Measurements from ENCODE around the gene ADISSP.

The ADISSP gene

DNA sequence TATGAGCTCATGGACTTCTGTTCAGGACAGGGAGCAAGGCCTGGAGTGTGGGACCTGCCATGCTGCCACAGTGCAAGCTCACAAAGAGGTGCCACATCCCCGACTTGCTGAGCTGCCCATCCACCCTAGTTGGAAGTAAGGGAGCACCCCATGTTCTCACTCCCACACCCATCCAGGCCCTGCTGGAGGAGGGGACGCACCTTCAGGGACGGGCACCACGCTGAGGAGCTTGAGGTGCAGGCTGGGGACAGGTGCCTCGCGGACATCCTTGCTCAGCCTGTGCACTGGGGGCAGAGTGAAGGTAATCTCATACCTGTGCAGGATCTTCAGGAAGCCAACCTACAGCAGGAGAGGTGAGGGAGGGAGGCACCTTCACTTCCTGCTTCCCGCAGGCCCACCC, 12.3 kb downstream of the ADISSP start:
- DNase-seq (ENCODE audit: low spot score): no peak

DNA sequence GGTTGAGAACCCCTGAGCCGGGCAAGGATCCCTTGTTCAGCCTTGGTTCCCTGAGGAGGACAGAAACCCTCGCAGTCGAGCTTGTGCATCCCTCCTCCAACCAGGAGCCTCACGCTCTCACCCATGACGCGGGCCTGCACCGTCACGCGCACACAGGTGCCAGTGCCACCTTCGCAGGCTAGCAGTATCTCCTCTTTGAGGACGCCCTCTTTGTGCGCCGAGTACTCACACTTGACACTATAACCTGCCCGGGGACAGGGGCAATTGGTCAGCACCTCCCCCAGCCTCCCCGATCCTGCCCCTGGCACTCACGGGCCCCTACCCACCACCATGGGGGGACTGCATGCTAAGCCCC, 13.3 kb downstream of the ADISSP start:
- peak; percentile 59 for DNase-seq (ENCODE audit: low spot score)

DNA sequence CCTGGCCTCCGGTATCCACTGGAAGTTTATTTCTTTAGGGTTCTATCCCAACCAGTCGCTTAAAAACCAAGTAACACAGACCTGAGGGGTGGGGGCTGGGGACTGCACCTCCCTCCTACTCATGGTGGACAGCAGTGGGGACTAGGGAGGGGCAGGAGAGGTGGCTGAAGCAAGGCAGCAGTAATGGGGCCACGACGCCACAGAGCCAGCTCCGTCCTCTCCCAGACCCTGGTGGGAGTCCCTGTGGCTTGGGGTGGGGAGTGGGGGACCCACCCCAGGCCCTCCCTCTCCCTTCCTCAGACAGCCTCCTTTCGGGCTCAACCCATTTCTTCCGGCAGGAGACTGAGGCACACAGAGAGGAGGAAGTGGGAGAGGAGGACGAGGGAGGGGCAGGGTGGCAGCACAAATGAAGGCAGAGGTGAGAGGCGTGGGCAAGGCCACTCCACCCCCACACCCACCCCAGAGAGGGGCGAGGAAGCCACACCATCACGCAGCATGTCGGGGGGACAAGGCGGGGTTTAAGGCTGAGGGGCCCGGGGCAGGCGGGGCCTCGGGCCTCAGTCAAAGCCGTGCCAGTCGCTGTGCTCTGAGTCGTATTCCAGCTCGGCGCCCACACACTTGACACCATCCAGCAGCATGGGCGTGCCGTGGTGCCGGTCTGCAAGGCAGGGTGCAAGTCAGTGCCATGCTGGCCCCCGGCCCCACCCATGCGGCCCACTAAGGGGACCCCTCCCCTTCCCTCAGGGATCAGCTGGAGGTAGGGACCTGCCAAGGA, 13.9 kb downstream of the ADISSP start:
- peak; percentile 69 for DNase-seq (ENCODE audit: low spot score)

DNA sequence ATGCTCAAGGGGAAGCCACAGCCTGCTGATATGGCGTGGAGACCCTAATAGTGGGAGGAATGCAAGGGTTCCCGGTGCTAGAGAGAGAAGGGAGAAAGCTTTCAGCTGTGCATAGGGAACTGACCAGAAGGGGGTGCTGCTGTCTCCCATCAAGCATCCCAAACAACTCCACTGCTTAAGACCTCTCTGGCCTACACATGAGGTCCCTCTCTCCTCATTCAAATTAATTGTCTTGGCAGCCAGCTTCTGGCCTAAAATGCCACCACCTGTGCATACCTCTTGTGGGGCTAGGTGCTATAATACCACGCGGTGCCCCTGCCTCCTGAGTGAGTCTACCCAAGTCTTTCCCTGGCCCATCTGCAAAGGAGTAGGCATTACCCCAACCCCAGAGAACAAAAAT, 14.5 kb downstream of the ADISSP start:
- peak; percentile 71 for DNase-seq (ENCODE audit: low spot score)

DNA sequence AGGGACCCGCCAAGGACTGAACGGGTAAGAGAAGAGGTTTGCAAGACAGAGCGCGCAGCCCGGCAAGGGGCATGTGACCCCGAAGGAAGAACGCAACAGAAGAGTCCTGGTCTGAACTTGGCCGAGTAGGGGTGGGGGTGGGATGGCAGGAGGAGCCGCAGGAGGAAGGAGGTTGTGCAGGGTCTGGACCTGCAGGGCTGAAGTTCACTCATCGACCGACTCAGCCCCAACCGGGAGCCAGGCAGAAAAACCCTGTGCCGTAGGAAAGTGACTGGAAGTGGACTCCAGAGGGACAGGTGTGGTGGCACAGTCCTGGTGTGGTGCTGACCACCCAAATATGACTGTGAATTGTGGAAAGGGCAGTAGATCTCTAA, 15.2 kb downstream of the ADISSP start:
- DNase-seq (ENCODE audit: low spot score): no peak

DNA sequence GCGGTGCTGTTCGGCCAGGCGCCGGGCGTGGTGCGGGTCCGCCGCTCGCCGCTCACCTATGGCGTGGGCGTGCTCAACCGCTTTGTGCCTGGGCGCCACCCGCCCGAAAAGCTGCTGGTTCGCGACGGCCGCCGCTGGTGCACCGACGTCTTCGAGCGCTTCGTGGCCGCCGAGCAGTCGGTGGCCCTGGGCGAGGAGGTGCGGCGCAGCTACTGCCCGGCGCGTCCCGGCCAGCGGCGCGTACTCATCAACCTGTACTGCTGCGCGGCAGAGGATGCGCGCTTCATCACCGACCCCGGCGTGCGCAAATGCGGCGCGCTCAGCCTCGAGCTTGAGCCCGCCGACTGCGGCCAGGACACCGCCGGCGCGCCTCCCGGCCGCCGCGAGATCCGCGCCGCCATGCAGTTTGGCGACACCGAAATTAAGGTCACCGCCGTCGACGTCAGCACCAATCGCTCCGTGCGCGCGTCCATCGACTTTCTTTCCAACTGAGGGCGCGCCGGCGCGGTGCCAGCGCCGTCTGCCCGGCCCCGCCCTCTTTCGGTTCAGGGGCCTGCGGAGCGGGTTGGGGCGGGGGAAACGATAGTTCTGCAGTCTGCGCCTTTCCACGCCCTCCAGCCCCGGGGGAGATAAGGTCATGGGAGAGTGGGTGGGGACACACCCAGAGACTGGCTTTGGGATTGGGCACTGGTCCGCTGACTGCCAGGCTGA, 15.7 kb downstream of the ADISSP start:
- DNase-seq (ENCODE audit: low spot score): peak; percentile 69

DNA sequence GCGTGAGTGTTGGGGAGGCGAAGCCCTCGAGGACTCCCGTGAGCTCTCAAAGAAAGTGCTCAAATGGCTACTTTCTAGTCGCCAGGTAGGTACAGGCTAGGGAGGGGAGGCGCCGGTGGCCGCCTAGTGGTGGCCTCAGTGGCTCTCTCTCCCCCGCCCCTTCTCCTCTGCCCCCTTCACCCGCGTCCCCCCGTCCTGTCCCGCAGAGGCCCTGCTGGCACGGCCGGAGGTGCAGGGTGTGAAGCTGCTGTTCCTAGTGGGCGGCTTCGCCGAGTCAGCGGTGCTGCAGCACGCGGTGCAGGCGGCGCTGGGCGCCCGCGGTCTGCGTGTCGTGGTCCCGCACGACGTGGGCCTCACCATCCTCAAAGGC, 16.3 kb downstream of the ADISSP start:
- peak; percentile 62 for DNase-seq (ENCODE audit: low spot score)

DNA sequence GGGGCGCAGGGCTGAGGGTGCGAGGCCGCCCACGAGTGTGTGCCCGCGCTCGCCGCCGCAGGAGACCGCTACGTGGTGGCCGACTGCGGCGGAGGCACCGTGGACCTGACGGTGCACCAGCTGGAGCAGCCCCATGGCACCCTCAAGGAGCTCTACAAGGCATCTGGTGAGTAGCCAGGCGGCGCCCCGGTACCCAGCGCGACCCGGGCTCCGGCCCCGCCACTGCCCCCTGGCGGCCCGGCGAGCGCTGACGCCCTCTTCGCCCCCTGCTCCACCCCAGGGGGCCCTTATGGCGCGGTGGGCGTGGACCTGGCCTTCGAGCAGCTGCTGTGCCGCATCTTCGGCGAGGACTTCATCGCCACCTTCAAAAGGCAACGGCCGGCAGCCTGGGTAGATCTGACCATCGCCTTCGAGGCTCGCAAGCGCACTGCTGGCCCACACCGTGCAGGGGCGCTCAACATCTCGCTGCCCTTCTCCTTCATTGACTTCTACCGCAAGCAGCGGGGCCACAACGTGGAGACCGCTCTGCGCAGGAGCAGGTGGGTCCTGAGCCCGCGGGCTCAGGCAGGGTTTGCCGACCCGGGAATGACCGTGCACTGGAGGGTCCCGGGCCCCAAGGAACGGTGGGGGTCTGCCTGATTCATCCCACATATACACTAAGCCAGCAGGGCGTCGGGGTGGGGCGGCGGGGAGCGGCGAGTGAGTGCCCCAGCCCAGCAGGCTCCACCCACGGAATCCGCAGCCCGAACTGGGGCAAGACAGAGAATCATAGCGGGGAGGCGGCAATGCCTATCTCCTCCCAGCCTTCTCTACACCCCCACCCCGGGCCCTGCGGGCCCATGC, 17.6 kb downstream of the ADISSP start:
- DNase-seq (ENCODE audit: low spot score): peak; percentile 65

DNA sequence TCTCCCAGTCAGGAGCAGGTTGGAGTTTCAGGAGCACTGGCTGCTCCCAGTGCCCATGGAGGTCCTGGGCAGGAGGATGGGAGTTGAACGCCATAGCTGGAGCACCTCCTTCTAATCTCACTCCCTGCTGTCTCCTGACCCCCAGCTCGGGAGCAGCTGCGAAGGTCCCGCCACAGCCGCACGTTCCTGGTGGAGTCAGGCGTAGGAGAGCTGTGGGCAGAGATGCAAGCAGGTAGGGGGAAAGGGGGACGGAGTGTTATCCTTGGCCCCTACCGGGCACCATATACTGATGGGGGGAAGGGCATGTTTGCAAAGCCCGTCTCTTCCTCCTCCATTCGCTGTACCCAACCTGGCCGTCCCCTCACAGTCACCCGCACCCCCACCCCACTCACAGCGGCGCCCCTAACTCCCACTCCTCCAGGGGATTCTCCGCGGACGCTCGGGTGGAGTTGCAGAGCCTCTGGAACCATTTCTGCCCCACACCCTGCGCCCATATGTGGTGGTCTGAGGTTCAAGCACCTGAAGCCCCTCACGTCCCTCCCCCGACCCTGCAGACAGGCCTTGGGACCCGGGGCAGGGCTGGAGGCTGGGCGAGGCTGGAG, 18.4 kb downstream of the ADISSP start:
- no peak for DNase-seq (ENCODE audit: low spot score)

DNA sequence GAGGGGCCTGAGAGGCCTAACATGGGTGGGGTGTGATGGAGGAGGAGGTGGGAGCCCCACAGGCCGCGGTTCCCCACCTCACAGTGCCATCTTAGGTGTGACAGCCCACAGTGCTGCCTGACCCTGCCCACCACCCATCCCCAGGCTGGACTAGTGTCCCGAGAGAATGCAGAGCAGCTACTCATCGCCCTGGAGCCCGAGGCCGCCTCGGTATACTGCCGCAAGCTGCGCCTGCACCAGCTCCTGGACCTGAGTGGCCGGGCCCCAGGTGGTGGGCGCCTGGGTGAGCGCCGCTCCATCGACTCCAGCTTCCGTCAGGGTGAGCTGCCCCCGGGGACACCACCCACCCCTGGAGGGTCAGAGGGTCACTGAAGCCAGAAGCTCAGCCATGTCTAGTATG, 19.5 kb downstream of the ADISSP start:
- DNase-seq (ENCODE audit: low spot score): no peak

DNA sequence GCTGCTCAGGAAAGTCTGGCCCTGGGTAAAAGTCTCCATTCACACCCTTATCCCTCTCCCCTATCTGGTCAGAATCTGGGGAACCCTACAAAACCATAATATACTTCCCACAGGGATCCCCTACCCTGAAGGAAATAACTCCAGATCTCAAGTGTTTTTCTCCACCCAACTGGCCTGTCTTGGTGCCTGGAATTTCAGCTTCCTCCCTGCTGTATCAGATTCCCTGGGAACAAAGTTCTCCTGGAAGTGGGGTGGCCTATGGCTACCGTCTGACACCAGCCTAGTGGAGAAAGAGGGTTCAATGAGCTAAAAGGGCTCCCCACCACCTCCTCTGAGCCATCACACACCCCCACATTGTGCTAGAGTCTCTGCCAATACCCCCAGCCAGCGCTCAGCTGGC, 20.1 kb downstream of the ADISSP start:
- DNase-seq (ENCODE audit: low spot score): no peak

DNA sequence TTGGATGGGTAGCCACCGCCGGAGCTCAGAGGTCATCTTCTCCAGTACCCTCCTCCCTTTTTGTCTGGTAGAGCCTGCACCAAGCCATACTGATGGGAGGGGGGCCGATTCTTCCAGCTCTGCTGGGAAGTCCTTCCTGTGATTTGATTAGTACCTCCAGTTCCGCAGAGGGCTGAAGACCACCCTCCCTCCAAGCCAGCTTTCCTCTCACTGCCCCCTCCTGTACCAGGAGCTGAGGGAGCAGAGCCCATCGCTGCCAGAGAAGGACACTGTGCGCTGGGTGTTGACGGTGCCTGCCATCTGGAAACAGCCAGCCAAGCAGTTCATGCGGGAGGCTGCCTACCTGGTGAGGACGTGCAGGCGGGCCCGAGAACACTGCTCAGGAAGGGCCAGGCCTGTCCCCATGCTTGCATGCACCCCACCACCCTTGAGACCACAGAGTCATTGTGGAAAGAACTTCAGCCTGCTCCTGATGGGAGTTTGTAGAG, 21.8 kb downstream of the ADISSP start:
- no peak for DNase-seq (ENCODE audit: low spot score)

DNA sequence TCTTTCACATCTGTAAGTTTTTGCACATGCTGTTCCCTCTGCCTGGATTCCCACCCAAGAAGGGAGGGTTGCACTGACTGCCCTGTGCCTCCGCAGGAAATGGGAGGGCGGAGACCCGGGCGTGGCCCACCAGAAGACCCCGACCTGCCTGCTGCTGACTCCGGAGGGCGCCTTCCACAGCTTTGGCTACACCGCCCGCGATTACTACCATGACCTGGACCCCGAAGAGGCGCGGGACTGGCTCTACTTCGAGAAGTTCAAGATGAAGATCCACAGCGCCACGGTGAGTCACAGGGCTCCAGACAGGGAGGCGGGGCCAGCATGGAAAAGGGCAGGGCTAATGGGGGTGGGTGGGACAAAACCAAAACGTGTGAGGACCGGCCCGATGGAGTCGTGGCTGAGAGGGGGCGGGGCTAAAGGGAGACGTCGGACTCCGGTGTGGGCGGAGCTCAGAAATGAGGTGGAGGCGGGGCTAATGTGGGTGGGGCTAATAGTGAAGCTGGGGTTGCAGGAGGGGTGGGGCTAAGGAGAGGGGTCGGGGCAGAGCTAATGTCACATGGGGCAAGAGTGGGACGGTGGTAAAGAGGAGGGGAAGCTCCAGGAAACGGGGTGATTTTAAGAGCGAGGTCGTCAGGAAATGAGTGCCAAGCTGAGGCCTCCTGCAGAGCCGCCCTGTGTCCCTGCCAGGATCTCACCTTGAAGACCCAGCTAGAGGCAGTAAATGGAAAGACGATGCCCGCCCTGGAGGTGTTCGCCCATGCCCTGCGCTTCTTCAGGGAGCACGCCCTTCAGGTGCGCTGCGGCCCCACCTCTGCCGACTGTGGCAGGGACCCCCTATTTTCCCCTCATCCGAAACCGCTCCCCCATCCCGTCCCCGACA, 22.5 kb downstream of the ADISSP start:
- DNase-seq (ENCODE audit: low spot score): peak; percentile 66

DNA sequence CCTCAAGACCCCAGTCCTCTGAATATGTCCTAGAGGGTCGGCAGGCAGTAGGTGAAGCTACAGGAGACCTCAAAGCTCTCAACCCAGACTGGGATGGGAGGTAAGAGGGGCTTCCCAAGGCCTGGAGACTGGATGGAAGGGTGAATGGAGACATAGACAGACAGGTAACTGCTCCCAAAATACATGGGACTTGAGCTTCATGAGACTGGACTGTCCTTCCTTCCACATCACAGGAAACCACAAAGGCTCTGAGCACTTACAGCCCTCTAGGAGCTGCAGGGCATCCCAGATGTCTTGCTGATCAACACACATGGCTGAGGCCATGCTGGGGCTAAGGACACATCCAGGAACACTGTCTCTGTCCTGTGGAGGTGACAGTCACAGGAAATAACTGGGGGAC, 23.5 kb downstream of the ADISSP start:
- DNase-seq (ENCODE audit: low spot score): no peak

DNA sequence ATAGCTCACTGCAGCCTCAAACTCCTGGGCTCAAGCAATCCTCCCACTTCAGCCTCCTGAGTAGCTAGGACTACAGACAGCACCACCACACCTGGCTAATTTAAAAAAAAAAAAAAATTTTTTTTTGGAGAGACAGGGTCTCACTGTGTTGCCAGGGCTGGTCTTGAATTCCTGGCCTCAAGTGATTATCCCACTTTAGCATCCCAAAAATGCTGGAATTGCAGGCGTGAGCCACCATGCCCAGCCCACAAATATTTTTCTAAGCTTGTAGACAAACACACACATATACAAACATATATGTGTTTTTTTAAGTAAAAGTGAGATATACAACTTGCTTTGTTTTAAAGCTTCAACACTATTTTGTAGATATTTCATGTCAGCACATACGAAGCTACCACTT, 24.3 kb downstream of the ADISSP start:
- no peak for DNase-seq (ENCODE audit: low spot score)

DNA sequence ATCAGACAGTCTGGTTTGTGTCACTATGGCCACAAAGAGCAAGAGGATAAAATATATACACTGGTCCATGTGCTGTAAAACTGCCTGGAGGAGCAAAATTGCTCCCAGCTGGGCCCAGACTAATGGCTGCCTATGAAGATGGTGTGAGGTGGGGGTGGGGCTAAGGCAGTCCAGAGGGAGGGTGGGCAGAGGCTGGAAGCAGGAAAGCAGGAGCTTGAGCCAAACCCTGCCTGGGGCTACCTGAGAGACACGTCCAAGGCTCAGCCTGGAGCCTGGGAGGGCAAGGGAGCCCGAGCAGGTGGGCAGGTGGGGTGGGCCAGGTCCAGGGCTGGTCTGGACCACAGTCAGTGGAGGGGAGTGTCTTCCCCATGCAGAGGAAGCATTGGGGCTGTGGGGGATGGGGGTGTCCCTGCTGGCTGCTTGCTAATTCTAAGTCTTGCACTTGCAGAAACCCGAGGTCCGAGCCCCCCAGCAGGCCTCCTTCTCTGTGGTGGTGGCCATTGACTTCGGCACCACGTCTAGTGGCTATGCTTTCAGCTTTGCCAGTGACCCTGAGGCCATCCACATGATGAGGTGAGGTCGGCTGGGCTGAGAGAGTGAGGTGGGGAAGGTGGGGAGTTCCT, 25.6 kb downstream of the ADISSP start:
- DNase-seq (ENCODE audit: low spot score): no peak

DNA sequence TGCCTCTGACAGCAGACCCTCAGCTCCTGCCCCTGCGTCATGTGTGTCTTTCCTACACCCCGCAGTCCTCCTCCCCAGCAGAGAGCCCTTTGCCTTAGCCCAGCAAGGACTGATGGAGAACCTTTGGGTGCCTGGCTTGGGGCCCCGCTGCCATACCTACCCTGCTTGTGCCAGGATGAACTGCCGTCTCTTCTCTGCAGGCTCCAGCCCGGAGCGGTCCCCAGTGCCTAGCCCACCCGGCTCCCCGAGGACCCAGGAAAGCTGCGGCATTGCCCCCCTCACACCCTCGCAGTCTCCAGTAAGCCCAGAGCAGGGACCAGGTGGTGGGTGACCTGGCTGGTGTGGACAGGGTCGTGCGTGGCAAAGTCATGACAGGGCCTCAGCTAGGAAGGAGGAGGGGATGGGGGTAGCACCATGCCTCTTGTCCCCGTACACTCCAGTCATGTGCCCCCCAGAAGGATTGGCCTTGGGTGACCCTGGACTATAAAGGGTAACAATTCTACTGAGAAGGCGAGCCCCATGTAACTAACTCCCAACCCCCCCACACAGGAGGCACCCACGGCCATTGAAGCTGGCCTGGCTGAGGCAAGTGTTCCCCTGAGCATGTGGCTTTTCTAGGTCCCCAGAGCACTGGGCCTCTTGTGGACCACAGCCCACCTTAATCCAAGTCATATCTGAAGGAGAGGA, 26.8 kb downstream of the ADISSP start:
- DNase-seq (ENCODE audit: low spot score): peak; percentile 60

DNA sequence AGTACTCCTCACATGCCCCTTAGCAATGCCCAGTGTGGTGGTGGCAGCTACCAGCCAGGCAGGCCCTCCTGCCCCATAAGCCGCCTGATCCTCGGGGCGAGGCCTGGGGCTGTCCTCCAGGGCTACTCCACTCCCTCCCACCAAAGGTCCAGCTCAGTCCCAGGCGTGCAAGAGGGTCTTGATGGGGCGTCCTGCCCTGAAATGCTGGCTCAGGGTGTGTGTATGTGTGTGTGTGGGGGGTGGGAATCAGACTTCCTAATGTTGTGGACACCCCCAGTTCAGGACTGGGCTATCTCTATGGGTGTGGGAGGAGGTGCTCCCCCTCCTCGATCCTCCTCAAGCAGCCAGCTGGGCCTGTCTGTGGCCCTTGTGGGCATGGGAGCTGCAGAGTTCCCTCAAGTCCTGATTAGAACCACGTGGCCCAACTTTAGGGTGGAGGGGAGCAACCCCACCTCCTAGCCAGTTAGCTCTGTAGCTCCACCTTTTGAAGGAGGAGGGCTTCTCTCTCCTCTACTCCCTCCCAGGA, 27.6 kb downstream of the ADISSP start:
- DNase-seq (ENCODE audit: low spot score): no peak

DNA sequence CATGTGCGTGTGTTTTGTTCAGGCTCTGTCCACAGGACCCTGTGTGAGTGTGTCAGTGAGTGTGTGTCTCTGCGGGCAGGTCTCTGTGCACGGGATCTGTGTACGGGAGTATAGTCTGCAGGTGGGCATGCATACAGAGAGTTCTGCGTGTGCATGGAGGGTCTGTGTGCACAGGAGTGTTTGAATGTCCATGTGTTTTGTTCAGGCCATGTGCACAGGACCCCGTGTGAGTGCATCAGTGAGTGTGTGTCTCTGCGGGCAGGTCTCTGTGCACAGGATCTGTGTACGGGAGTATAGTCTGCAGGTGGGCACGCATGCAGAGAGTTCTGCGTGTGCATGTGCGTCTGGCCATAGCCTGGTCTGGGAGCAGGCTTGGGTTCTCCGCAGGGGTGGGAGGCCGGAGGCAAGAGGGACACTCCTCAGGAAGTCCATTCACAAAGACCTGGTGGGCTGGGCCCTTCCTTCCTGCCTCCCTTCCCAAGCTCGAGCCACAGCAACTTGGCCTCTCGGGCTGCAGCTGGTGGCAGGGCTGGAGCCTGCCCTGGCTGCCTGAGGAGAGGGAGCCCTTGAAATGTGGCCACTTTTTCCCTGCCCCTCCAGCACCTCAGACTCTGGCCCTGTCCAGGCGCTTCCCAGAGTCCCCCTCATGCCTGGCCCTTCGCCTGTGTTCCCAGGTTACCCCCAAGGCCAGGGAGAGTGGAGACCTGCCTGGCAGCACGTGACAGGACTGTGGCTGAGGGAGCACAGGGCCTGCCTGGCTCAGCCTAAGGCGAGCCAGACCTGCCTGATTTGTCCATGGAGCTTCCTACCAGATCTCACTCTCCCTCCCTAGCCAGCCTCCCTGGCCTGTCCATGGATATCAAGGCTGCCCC, 28.3 kb downstream of the ADISSP start:
- no peak for DNase-seq (ENCODE audit: low spot score)

All from left forelimb (tissue), 1 donor.